Measurements from ENCODE around the gene TRIM54. TPM values are rescaled to one million over a fixed set of nuclear protein-coding genes. Genes with fewer than 3 reads are reported as not detected.

The TRIM54 gene, protein sequence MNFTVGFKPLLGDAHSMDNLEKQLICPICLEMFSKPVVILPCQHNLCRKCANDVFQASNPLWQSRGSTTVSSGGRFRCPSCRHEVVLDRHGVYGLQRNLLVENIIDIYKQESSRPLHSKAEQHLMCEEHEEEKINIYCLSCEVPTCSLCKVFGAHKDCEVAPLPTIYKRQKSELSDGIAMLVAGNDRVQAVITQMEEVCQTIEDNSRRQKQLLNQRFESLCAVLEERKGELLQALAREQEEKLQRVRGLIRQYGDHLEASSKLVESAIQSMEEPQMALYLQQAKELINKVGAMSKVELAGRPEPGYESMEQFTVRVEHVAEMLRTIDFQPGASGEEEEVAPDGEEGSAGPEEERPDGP
- total RNA-seq: under 1 TPM in 1 of 3 donors, not detected in 2; 0.43 TPM
- long read RNA-seq, donor 1: 0 reads
- long read RNA-seq, donor 2, partial matches to known transcripts: 0 of 1 reads
- long read RNA-seq, donor 2, other reads (novel, unspliced or antisense): 1 of 1 reads

DNA sequence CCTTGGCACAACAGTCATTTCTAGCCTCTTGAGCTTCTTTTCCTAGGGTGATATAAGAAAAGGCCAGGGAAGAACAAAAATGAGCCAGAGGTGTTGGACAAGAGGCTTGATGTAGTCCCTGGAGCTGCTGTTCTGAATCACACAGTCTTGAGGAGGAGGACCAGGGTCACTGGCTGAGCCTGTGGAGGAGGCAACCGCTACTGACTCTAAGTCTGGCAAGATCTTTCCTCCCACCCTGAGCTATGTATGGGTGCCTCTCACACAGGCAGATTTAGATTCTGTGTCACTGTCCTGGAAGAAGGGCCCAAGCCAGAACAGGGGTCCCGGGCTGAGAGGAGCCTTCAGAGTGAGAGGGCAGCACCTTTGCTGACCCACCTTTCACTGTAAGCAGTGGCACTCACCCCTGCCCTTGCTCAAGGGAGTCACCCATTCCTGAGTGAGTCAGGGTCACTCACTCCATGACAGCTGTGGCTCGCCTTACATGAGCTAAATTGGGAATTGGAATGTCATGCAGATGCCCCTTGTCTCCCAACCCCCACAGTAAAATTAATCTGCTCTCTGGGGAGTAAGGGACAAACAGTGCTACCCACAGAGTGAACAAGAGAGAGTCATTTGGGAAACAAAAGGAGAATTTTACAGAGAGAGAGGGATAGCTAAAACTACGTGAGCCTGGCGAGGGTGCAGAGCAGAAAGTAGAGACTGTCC lies at the start of gene TRIM54:
Gene TRIM54 (plus strand): TSS at position 575 of the 705 bp plus-strand sequence. CDS start 303 bp downstream, outside the sequence.
- no peaks in the 10 kb centered on the region for H3K36me3 ChIP-seq (ENCODE audit: low read depth)
- DNase-seq: no peak
- intact Hi-C loops (cut with DNase I, micrococcal nuclease): loop anchor here in 1 of 2 donors (10.0 kb wide), 1 partner anchor 187 kb away; no protein-coding TSS in a partner anchor
- no peaks in the 10 kb centered on the region for H3K9me3 ChIP-seq
- TF ChIP-seq, protein P1, sequence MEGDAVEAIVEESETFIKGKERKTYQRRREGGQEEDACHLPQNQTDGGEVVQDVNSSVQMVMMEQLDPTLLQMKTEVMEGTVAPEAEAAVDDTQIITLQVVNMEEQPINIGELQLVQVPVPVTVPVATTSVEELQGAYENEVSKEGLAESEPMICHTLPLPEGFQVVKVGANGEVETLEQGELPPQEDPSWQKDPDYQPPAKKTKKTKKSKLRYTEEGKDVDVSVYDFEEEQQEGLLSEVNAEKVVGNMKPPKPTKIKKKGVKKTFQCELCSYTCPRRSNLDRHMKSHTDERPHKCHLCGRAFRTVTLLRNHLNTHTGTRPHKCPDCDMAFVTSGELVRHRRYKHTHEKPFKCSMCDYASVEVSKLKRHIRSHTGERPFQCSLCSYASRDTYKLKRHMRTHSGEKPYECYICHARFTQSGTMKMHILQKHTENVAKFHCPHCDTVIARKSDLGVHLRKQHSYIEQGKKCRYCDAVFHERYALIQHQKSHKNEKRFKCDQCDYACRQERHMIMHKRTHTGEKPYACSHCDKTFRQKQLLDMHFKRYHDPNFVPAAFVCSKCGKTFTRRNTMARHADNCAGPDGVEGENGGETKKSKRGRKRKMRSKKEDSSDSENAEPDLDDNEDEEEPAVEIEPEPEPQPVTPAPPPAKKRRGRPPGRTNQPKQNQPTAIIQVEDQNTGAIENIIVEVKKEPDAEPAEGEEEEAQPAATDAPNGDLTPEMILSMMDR (IDR thresholded peaks at IDR 0.05): no peak
- H3K4me1 ChIP-seq (ENCODE audit: low read depth): no peaks in the 10 kb centered on the region
- ATAC-seq: no peak
- no peak within 1 kb of the TSS for H3K4me3 ChIP-seq

DNA sequence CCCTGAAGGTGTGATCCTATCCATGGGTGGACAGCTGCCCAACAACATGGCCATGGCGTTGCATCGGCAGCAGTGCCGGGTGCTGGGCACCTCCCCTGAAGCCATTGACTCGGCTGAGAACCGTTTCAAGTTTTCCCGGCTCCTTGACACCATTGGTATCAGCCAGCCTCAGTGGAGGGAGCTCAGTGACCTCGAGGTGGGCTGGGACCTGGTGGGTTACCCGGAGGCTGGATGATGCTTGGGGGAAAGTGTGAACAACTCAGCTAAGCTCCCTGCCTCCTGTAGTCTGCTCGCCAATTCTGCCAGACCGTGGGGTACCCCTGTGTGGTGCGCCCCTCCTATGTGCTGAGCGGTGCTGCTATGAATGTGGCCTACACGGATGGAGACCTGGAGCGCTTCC lies 48.9 kb upstream of the TRIM54 start:
- intact Hi-C loops (cut with DNase I, micrococcal nuclease): no loop called here
- ATAC-seq (no peak), DNase-seq (no peak)
- no peak overlapping the region for H3K4me3 ChIP-seq
- TF ChIP-seq, protein P1 (IDR thresholded peaks at IDR 0.05): no peak
- H3K4me1 ChIP-seq (ENCODE audit: low read depth): no peaks in the 10 kb centered on the region
- no peaks in the 10 kb centered on the region for H3K9me3 ChIP-seq
- H3K36me3 ChIP-seq (ENCODE audit: low read depth): peaks cover 25% of the 10 kb centered on the region

DNA sequence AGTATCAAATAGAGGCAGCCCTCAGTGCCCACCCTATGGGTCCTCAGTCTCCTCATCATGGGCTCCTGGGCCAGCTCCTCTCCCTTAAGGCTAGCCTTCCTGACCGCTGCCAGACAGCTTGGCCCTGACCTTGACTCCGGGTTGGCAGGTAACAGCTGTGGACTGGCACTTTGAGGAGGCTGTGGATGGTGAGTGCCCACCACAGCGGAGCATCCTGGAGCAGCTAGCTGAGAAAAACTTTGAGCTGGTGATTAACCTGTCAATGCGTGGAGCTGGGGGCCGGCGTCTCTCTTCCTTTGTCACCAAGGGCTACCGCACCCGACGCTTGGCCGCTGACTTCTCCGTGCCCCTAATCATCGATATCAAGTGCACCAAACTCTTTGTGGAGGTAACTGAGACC lies 46.1 kb upstream of the TRIM54 start:
- Histone ChIP-seq H3K4me1 (ENCODE audit: low read depth) (no peaks in the 10 kb centered on the region), H3K9me3 (no peaks in the 10 kb centered on the region), H3K36me3 (ENCODE audit: low read depth) (peaks cover 16% of the 10 kb centered on the region), H3K4me3 (no peak overlapping the region)
- DNase-seq: no peak
- ATAC-seq: no peak
- intact Hi-C loops (cut with DNase I, micrococcal nuclease): no loop called here
- TF ChIP-seq, protein P1 (IDR thresholded peaks at IDR 0.05): no peak

DNA sequence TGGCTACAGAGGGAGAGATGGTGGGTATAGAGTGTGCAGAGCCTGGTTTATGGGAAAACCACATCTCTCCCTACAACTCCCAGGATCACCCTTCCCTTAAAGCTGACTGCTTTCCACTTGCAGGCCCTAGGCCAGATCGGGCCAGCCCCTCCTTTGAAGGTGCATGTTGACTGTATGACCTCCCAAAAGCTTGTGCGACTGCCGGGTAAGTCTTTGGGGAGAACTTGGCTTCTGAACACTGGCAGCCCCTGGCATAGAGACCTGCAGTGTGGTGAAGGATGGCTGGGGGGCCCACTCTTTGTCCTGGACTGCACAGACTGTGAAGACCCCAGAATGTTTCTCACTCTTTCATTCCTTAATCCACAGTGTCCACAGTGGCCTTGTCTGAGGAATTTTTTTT lies 45.6 kb upstream of the TRIM54 start:
- no peak for ATAC-seq
- peaks cover 16% of the 10 kb centered on the region for H3K36me3 ChIP-seq (ENCODE audit: low read depth)
- H3K4me1 ChIP-seq (ENCODE audit: low read depth): no peaks in the 10 kb centered on the region
- no peak overlapping the region for H3K4me3 ChIP-seq
- no peak for DNase-seq
- intact Hi-C loops (cut with DNase I, micrococcal nuclease): no loop called here
- no peaks in the 10 kb centered on the region for H3K9me3 ChIP-seq
- TF ChIP-seq, protein P1 (IDR thresholded peaks at IDR 0.05): no peak

DNA sequence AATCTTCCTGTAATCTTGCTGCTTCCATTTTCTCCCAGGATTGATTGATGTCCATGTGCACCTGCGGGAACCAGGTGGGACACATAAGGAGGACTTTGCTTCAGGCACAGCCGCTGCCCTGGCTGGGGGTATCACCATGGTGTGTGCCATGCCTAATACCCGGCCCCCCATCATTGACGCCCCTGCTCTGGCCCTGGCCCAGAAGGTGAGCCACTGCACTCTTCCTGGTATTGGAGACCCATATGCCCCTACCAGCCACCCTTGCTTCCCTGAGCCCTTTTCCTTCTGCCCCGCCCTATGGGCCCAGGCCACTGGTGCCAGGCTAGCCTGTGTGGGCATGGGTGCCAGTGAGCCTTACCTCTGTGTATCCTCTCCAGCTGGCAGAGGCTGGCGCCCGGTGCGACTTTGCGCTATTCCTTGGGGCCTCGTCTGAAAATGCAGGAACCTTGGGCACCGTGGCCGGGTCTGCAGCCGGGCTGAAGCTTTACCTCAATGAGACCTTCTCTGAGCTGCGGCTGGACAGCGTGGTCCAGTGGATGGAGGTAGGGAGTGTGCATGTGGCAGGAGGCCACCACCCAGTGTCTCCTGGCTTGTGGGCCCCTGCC lies 44.8 kb upstream of the TRIM54 start:
- peaks cover 16% of the 10 kb centered on the region for H3K36me3 ChIP-seq (ENCODE audit: low read depth)
- ATAC-seq (no peak), DNase-seq (no peak)
- TF ChIP-seq, protein P1 (IDR thresholded peaks at IDR 0.05): no peak
- H3K9me3 ChIP-seq: no peaks in the 10 kb centered on the region
- intact Hi-C loops (cut with DNase I, micrococcal nuclease): no loop called here
- H3K4me3 ChIP-seq: no peak overlapping the region
- no peaks in the 10 kb centered on the region for H3K4me1 ChIP-seq (ENCODE audit: low read depth)
